Measurements from ENCODE around the gene CALN1.

DNA sequence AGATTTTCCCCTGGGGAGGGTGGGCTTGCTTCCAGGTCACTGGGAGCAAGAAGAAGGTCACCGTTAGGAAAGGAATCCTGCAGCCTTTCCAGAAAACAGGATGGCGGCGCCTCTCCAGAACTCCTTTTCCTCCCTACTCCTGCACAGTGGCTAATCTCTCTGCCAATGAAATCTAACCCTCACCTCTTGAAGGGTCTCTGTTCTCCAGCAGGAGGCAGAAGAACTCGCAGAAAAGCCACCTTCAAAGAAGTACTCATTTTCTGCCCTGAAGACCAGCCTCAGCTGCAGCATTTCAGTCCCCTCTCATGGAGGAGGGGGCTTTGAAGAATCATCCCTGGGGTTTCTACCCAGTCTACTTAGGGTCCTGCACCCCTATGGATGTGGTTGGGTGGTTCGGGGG lies 626.9 kb downstream of the CALN1 start:
- TF ChIP-seq, protein P1, sequence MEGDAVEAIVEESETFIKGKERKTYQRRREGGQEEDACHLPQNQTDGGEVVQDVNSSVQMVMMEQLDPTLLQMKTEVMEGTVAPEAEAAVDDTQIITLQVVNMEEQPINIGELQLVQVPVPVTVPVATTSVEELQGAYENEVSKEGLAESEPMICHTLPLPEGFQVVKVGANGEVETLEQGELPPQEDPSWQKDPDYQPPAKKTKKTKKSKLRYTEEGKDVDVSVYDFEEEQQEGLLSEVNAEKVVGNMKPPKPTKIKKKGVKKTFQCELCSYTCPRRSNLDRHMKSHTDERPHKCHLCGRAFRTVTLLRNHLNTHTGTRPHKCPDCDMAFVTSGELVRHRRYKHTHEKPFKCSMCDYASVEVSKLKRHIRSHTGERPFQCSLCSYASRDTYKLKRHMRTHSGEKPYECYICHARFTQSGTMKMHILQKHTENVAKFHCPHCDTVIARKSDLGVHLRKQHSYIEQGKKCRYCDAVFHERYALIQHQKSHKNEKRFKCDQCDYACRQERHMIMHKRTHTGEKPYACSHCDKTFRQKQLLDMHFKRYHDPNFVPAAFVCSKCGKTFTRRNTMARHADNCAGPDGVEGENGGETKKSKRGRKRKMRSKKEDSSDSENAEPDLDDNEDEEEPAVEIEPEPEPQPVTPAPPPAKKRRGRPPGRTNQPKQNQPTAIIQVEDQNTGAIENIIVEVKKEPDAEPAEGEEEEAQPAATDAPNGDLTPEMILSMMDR (IDR thresholded peaks at IDR 0.05): no peak
- no peak for TF ChIP-seq POLR2AphosphoS5 (IDR thresholded peaks at IDR 0.05)
- no peak for TF ChIP-seq POLR2A (IDR thresholded peaks at IDR 0.05; ENCODE audit: low read depth)
